Thoracic aorta (tissue), 2 donors: ENCODE results near the gene HPCAL4. TPM values are rescaled to one million over a fixed set of nuclear protein-coding genes. Genes with fewer than 3 reads are reported as not detected.

ENCODE experiments used
- ATAC-seq: fragments of 150-250 bp; one replicate; pipeline ENCODE4 v1.8.0; 2017; ENCODE audit warnings: low read depth; ENCODE audit not compliant: insufficient number of reproducible peaks, low FRiP score
- DNase-seq: peaks from one replicate; pipeline ENCODE4 v3.0.0-alpha.2; 2020; ENCODE audit warnings: low spot score
- H3K27ac ChIP-seq, 2 donors: fragments of 200-600 bp; sonication (generic); 1 replicate in 1 of 2; 2 replicates in 1 of 2; pipeline ENCODE4 v1.5.1; 2016; ENCODE audit warnings: mild to moderate bottlenecking in 2 of 2, moderate library complexity in 2 of 2
- H3K27me3 ChIP-seq: fragments of 200-600 bp; sonication (generic); replicated peaks from 2 replicates; pipeline ENCODE4 v1.6.0; 2016; ENCODE audit warnings: mild to moderate bottlenecking; ENCODE audit not compliant: insufficient read depth
- H3K36me3 ChIP-seq: fragments of 200-600 bp; sonication (generic); one replicate; pipeline ENCODE4 v1.5.1; 2016
- H3K4me1 ChIP-seq, 2 donors: fragments of 200-600 bp; sonication (generic); 1 replicate in 1 of 2; 2 replicates in 1 of 2; pipeline versions ENCODE4 v1.5.1 to v1.6.0; 2016; ENCODE audit warnings: low read depth in 2 of 2, mild to moderate bottlenecking in 1 of 2; ENCODE audit not compliant: control insufficient read depth in 1 of 2
- H3K4me3 ChIP-seq: fragments of 200-600 bp; sonication (generic); 2 replicates; pipeline ENCODE4 v1.5.1; 2016; ENCODE audit warnings: mild to moderate bottlenecking
- H3K9me3 ChIP-seq: fragments of 200-600 bp; sonication (generic); 2 replicates; pipeline ENCODE4 v1.5.1; 2016
- CTCF ChIP-seq: fragments of 200-600 bp; sonication (generic); IDR thresholded peaks from one replicate; pipeline ENCODE4 v1.5.1; 2019; ENCODE audit warnings: antibody characterized with exemption
- total RNA-seq, 2 donors: library from RNA; depleted of rRNA; stranded (reverse); fragments of >200 nt; gene quantifications; one replicate each; pipeline versions ENCODE4 v1.1.0 to v1.2.3, GENCODE V29; 2016

Gene HPCAL4
- total RNA-seq, 2 donors from 2014 or later = 0.35 TPM; not detected in 1

- H3K4me1 ChIP-seq = no peaks in the 10 kb centered on the region
- no peaks in the 10 kb centered on the region for H3K27me3 ChIP-seq
- no peaks in the 10 kb centered on the region for H3K9me3 ChIP-seq
- TF ChIP-seq CTCF = no peak
- no peak overlapping the region for H3K4me3 ChIP-seq
- DNase-seq (no peak), ATAC-seq (no peak)
- H3K27ac ChIP-seq = no peak overlapping the region
- H3K36me3 ChIP-seq = no peaks in the 10 kb centered on the region
Observed at GRCh38 chr1:39713557-39713956, 22.3 kb upstream of the HPCAL4 start.

- no peaks in the 10 kb centered on the region for H3K36me3 ChIP-seq
- H3K9me3 ChIP-seq = no peaks in the 10 kb centered on the region
- no peaks in the 10 kb centered on the region for H3K4me1 ChIP-seq
- H3K27me3 ChIP-seq = no peaks in the 10 kb centered on the region
- H3K4me3 ChIP-seq = no peak overlapping the region
- no peak for TF ChIP-seq CTCF
- H3K27ac ChIP-seq = no peak overlapping the region
- ATAC-seq (no peak), DNase-seq (no peak)
Observed at GRCh38 chr1:39711966-39712340, 20.7 kb upstream of the HPCAL4 start.

- Histone ChIP-seq H3K27ac (no peak overlapping the region), H3K36me3 (no peaks in the 10 kb centered on the region), H3K4me1 (no peaks in the 10 kb centered on the region), H3K4me3 (no peak overlapping the region), H3K27me3 (no peaks in the 10 kb centered on the region), H3K9me3 (no peaks in the 10 kb centered on the region)
- ATAC-seq (no peak), DNase-seq (no peak)
- no peak for TF ChIP-seq CTCF
Observed at GRCh38 chr1:39711104-39711965, 20.1 kb upstream of the HPCAL4 start.

- no peak overlapping the region for H3K4me3 ChIP-seq
- no peaks in the 10 kb centered on the region for H3K36me3 ChIP-seq
- no peaks in the 10 kb centered on the region for H3K4me1 ChIP-seq
- no peak for ATAC-seq
- no peak for TF ChIP-seq CTCF
- no peaks in the 10 kb centered on the region for H3K9me3 ChIP-seq
- H3K27ac ChIP-seq = no peak overlapping the region
- H3K27me3 ChIP-seq = no peaks in the 10 kb centered on the region
- DNase-seq = no peak
Observed at GRCh38 chr1:39707506-39707905, 16.3 kb upstream of the HPCAL4 start.

GRCh38 chr1:39704757-39705156 is 13.5 kb upstream of the HPCAL4 start:
- H3K9me3 ChIP-seq = no peaks in the 10 kb centered on the region
- no peak for TF ChIP-seq CTCF
- no peak overlapping the region for H3K27ac ChIP-seq
- ATAC-seq = no peak
- H3K4me1 ChIP-seq = peaks cover 0 to 18% of the 10 kb centered on the region in 2 donors
- no peaks in the 10 kb centered on the region for H3K27me3 ChIP-seq
- DNase-seq = no peak
- H3K36me3 ChIP-seq = no peaks in the 10 kb centered on the region
- H3K4me3 ChIP-seq = no peak overlapping the region
